Nephron (organoid): Measurements from ENCODE around the gene FITM2.

Source experiments
- H3K27ac Mint-ChIP-seq, 3 experiments: 2 replicates each; pipeline ENCODE4 v1.8.0; 2020; ENCODE audit warnings: mixed read lengths in 3 of 3, mild to moderate bottlenecking in 2 of 3, moderate library complexity in 1 of 3
- H3K27me3 Mint-ChIP-seq: 2 replicates; pipeline ENCODE4 v1.8.0; 2021; ENCODE audit warnings: low read depth, mild to moderate bottlenecking, moderate library complexity, mixed read lengths
- H3K36me3 Mint-ChIP-seq: 2 replicates; pipeline ENCODE4 v1.8.0; 2020; ENCODE audit warnings: low read depth, mixed read lengths
- H3K4me1 Mint-ChIP-seq: 2 replicates; pipeline ENCODE4 v1.8.0; 2020; ENCODE audit warnings: mixed read lengths
- H3K4me3 Mint-ChIP-seq, 3 experiments: 2 replicates each; pipeline ENCODE4 v1.8.0; 2020; ENCODE audit warnings: mild to moderate bottlenecking in 3 of 3, mixed read lengths in 3 of 3, moderate library complexity in 2 of 3
- H3K9me3 Mint-ChIP-seq: 2 replicates; pipeline ENCODE4 v1.8.0; 2020; ENCODE audit warnings: mixed read lengths
- TF ChIP-seq, protein P1 (sequence below), 3 experiments: fragments of 200-600 bp; sonication (generic); IDR thresholded peaks; one replicate each; pipeline ENCODE4 v1.5.0; 2021; ENCODE audit warnings: antibody characterized with exemption in 3 of 3; ENCODE audit not compliant: unreplicated experiment in 3 of 3

Gene FITM2

DNA sequence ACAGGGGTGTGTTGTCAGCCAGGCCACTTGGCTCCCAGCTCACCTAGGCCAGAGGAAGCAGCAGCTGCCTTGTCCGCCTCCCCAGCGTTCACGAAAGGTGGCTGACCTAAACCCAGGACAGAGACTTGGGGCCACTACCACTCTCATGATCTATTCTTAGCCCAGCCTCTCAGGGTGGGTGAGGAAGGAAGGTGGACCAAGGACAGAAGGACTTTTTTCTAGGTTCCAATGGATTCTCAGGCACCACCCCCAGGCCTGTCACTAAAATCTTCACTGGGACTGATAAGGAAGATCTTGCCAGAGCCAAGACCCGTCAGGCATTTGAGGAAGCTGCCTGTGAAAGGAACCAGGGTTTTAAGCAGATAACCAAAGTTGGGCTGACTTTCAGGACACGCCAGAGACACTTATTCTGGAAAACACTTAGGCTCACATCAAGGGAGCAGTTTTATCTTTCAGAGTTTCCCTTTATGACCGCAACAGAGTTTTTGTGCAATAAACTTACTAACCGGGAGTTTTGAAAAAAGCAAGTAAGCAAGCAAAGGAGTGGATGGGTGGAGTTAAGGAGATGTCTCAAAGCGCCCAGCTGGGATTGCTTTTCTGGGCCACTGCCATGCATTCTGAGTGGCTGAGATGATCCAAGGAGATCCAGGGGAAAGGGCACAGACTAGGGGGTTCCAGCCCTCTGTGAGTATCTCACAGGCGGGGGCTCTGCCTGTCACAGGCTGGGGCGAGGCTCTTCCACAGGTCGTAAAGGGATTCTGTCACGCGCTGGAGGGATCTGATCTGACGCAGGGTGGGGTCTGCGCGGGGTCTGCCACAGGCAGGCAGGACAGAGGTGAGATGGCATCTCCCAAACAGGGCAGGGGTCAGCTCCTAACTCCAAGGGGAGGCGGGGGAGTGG lies 989 bp downstream of the FITM2 start:
- Mint-ChIP-seq H3K9me3 (no peaks in the 10 kb centered on the region), H3K27ac (peak overlapping the region in 2 of 3 experiments; percentile 48 to 72), H3K4me1 (peaks cover 15% of the 10 kb centered on the region), H3K27me3 (no peaks in the 10 kb centered on the region), H3K4me3 (peak overlapping the region; percentile 92 to 97 (median 96)), H3K36me3 (no peaks in the 10 kb centered on the region)
- TF ChIP-seq, protein P1, sequence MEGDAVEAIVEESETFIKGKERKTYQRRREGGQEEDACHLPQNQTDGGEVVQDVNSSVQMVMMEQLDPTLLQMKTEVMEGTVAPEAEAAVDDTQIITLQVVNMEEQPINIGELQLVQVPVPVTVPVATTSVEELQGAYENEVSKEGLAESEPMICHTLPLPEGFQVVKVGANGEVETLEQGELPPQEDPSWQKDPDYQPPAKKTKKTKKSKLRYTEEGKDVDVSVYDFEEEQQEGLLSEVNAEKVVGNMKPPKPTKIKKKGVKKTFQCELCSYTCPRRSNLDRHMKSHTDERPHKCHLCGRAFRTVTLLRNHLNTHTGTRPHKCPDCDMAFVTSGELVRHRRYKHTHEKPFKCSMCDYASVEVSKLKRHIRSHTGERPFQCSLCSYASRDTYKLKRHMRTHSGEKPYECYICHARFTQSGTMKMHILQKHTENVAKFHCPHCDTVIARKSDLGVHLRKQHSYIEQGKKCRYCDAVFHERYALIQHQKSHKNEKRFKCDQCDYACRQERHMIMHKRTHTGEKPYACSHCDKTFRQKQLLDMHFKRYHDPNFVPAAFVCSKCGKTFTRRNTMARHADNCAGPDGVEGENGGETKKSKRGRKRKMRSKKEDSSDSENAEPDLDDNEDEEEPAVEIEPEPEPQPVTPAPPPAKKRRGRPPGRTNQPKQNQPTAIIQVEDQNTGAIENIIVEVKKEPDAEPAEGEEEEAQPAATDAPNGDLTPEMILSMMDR (IDR thresholded peaks at IDR 0.05; ENCODE audit: unreplicated experiment in 3 of 3) = no peak

DNA sequence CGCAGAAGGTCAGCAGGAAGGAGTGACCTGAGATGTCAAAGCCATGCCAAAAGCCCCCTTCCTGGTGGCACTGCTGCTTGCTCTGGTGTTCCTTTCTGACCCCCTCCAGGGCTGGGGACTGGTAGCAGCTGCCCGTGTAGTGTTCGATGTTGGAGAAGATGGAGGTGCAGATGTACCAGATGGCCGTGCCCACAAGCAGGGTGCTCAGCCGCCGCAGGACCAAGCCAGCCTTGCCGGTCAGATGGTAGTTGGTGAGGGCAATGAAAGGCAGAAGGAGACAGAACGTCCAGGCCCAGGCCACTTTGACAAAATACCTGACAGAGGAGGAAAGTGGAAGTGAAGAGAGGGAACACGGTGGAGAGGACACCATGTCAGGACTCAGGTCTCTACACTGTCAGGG lies 4.1 kb downstream of the FITM2 start:
- H3K9me3 Mint-ChIP-seq = no peaks in the 10 kb centered on the region
- TF ChIP-seq, protein P1 (IDR thresholded peaks at IDR 0.05; ENCODE audit: unreplicated experiment in 3 of 3) = no peak
- H3K27me3 Mint-ChIP-seq = no peaks in the 10 kb centered on the region
- peak overlapping the region in 2 of 3 experiments; percentile 28 to 51 for H3K4me3 Mint-ChIP-seq
- H3K4me1 Mint-ChIP-seq = peaks cover 18% of the 10 kb centered on the region
- H3K27ac Mint-ChIP-seq = no peak overlapping the region
- no peaks in the 10 kb centered on the region for H3K36me3 Mint-ChIP-seq

DNA sequence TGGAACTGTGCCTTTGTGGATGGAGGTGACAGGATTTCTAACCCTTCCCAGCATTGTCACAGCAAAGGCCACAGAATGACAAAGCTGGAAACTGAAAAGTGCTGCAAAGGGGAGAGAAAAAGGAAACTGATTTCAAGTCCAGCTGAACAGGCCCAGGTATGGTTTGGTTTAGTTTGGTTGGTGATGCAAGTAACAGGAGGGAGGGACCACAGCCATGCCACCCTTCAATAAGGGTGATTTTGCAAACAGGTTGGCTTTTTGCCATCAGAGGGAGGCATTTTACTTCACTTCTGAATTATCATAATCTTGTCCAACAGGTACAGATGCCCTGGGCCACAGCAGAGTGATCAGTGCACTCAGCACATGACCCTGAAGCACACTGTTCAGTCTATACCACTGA lies 6.6 kb downstream of the FITM2 start:
- Mint-ChIP-seq H3K9me3 (no peaks in the 10 kb centered on the region), H3K4me1 (peaks cover 13% of the 10 kb centered on the region), H3K36me3 (no peaks in the 10 kb centered on the region), H3K27ac (no peak overlapping the region), H3K27me3 (no peaks in the 10 kb centered on the region), H3K4me3 (no peak overlapping the region)
- TF ChIP-seq, protein P1 (IDR thresholded peaks at IDR 0.05; ENCODE audit: unreplicated experiment in 3 of 3) = no peak

DNA sequence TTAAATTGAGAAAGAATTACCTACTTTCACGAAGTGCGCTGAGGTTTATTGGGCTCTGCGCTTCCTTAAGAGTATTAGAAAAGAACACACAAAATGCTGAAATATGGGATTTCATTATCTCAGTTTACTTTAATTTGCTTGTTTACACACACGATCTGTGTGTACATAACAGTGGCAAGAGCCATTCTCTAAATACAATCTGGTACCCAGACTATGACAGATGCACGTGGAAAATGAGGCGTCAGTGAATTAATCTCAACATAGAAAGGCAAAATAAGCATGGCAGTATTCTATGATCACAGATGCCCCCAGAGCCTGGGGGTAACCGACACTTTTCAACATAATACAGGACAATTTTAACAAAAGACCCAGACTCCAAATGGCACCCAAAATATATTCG lies 8.3 kb downstream of the FITM2 start:
- peak overlapping the region; percentile 54 to 73 (median 68) for H3K27ac Mint-ChIP-seq
- no peaks in the 10 kb centered on the region for H3K9me3 Mint-ChIP-seq
- H3K36me3 Mint-ChIP-seq = no peaks in the 10 kb centered on the region
- no peaks in the 10 kb centered on the region for H3K27me3 Mint-ChIP-seq
- peaks cover 13% of the 10 kb centered on the region for H3K4me1 Mint-ChIP-seq
- TF ChIP-seq, protein P1 (IDR thresholded peaks at IDR 0.05; ENCODE audit: unreplicated experiment in 3 of 3) = no peak
- no peak overlapping the region for H3K4me3 Mint-ChIP-seq

DNA sequence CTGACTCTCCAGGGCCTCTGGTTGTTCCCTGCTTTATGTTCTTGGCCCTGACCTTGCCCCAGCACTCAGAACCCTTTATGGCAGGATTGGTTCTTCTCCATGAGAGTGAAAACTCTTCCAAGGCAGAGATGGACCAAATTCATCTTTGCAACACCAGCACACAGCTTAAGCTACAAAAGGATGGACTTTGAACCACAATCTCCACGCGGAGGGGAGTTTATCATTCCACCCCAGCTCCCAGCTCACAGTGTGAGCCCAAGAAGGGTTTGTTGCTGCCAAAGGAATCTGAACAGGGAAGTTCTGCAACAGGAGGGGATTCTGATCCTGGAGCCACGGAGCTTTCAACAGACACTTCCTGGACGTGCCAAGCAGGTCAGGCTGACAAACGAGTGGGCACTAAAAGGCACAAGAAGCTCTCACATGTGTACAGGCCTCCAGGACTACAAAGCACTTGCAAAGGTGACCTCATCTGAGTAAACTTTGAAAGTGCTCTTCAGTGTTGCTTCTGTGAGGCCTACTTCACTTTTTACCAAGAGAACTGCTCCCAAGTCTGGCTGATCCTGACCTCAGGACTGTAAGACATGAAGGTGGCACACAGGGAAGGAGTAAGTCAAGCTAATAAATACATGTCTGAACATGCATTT lies 8.9 kb downstream of the FITM2 start:
- TF ChIP-seq, protein P1 (IDR thresholded peaks at IDR 0.05; ENCODE audit: unreplicated experiment in 3 of 3) = no peak
- Mint-ChIP-seq H3K27me3 (no peaks in the 10 kb centered on the region), H3K4me1 (peaks cover 13% of the 10 kb centered on the region), H3K9me3 (no peaks in the 10 kb centered on the region), H3K36me3 (no peaks in the 10 kb centered on the region), H3K27ac (peak overlapping the region; percentile 54 to 73 (median 68)), H3K4me3 (no peak overlapping the region)
